ENCODE results near the gene ANKIB1. TPM values are rescaled to one million over a fixed set of nuclear protein-coding genes. Genes with fewer than 3 reads are reported as not detected.

The ANKIB1 gene
- total RNA-seq, 4 donors from 2014 or later = 35.0 to 42.0 (median 39.1) TPM

DNA sequence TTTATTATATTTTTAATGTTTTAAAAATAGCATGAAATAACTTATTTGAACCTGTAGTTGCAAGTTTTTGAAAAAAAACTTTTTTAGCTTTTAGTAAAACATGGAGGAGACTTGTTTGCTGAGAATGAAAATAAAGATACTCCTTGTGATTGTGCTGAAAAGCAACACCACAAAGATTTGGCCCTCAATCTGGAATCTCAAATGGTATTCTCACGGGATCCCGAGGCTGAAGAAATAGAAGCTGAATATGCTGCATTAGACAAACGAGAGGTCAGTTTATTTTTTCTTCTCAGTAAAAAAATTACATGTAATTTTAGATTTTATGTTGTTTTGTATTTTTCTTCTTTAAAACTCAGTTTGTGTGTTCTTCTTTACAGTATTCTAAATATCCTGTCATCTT is 73.5 kb downstream of the ANKIB1 start:
- TF ChIP-seq POLR2AphosphoS5 (IDR thresholded peaks at IDR 0.05) = no peak
- TF ChIP-seq EP300 (IDR thresholded peaks at IDR 0.05) = no peak
- no peak for TF ChIP-seq CTCF (IDR thresholded peaks at IDR 0.05)
- no peak for TF ChIP-seq POLR2A (IDR thresholded peaks at IDR 0.05)
- Histone ChIP-seq H3K4me3 (no peak overlapping the region), H3K27me3 (no peaks in the 10 kb centered on the region), H3K36me3 (peaks cover 0 to 16% of the 10 kb centered on the region in 2 donors), H3K9me3 (no peaks in the 10 kb centered on the region), H3K4me1 (no peaks in the 10 kb centered on the region), H3K27ac (no peak overlapping the region)
- WGBS, 2 donors (ENCODE audit: low coverage in 1 of 2) = 80 to 82% methylated on average over 3 of the region's 3 CpGs
- no peak for ATAC-seq

- 13 to 21% methylated on average over 1 of the region's 1 CpG for WGBS, 2 donors (ENCODE audit: low coverage in 1 of 2)
- peaks cover 0 to 15% (median 0%) of the 10 kb centered on the region in 3 donors for H3K4me1 ChIP-seq
- TF ChIP-seq POLR2A (IDR thresholded peaks at IDR 0.05) (no peak), CTCF (IDR thresholded peaks at IDR 0.05) (no peak), POLR2AphosphoS5 (IDR thresholded peaks at IDR 0.05) (no peak)
- no peaks in the 10 kb centered on the region for H3K9me3 ChIP-seq
- peaks cover 0 to 28% of the 10 kb centered on the region in 2 donors for H3K36me3 ChIP-seq
- H3K27ac ChIP-seq = no peak overlapping the region
- H3K27me3 ChIP-seq = no peaks in the 10 kb centered on the region
- no peak for ATAC-seq
- H3K4me3 ChIP-seq = no peak overlapping the region
Observed at GRCh38 chr7:92325173-92325572, 79.4 kb downstream of the ANKIB1 start.

GRCh38 chr7:92325858-92326257 is 80.1 kb downstream of the ANKIB1 start:
- Histone ChIP-seq H3K36me3 (peaks cover 0 to 21% of the 10 kb centered on the region in 2 donors), H3K4me1 (peaks cover 0 to 15% (median 0%) of the 10 kb centered on the region in 3 donors), H3K9me3 (no peaks in the 10 kb centered on the region), H3K4me3 (no peak overlapping the region), H3K27ac (no peak overlapping the region), H3K27me3 (no peaks in the 10 kb centered on the region)
- 56 to 62% methylated on average over 2 of the region's 2 CpGs for WGBS, 2 donors (ENCODE audit: low coverage in 1 of 2)
- ATAC-seq = no peak
- no peak for TF ChIP-seq POLR2A (IDR thresholded peaks at IDR 0.05)
- TF ChIP-seq POLR2AphosphoS5 (IDR thresholded peaks at IDR 0.05) = no peak
- TF ChIP-seq EP300 (IDR thresholded peaks at IDR 0.05) = no peak
- TF ChIP-seq CTCF (IDR thresholded peaks at IDR 0.05) = no peak

DNA sequence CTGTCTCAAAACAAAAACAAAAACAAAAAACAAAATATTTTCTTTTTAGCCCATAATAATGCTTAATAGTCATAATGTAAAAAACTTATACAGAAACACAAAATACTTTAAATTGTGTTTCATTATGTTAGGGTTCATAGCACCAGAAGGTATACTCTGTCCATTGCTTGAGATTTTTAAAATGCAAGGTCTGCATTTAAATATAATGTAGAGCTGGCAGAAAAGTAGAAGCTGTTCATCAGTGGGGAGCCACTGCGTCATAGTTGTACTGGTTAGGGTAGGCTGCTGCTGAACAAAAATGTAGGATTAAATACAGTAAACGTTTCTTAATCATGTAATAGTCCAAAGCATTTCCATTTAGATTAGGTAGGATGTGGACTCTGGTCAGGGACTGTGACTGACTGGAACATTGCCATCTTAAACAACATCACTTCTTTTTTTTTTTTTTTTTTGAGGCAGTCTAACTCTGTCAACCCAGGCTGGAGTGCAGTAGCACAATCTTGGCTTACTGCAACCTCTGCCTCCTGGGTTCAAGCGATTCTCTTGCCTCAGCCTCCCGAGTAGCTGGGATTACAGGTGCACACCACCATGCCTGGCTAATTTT is 85.2 kb downstream of the ANKIB1 start:
- H3K9me3 ChIP-seq = no peaks in the 10 kb centered on the region
- ATAC-seq = no peak
- TF ChIP-seq EP300 (IDR thresholded peaks at IDR 0.05) (no peak), POLR2AphosphoS5 (IDR thresholded peaks at IDR 0.05) (no peak), POLR2A (IDR thresholded peaks at IDR 0.05) (no peak), CTCF (IDR thresholded peaks at IDR 0.05) (no peak)
- peaks cover 0 to 3% (median 0%) of the 10 kb centered on the region in 3 donors for H3K4me1 ChIP-seq
- no peaks in the 10 kb centered on the region for H3K27me3 ChIP-seq
- peaks cover 0 to 45% of the 10 kb centered on the region in 2 donors for H3K36me3 ChIP-seq
- WGBS, 2 donors (ENCODE audit: low coverage in 1 of 2) = 72 to 95% methylated on average over 4 of the region's 4 CpGs
- H3K27ac ChIP-seq = no peak overlapping the region
- H3K4me3 ChIP-seq = no peak overlapping the region

GRCh38 chr7:92331508-92331907 is 85.7 kb downstream of the ANKIB1 start:
- H3K27ac ChIP-seq = no peak overlapping the region
- no peak overlapping the region for H3K4me3 ChIP-seq
- 96 to 100% methylated on average over 2 to 4 of the region's 4 CpGs for WGBS, 2 donors (ENCODE audit: low coverage in 1 of 2)
- no peaks in the 10 kb centered on the region for H3K4me1 ChIP-seq
- no peaks in the 10 kb centered on the region for H3K27me3 ChIP-seq
- ATAC-seq = no peak
- peaks cover 0 to 49% of the 10 kb centered on the region in 2 donors for H3K36me3 ChIP-seq
- no peak for TF ChIP-seq CTCF (IDR thresholded peaks at IDR 0.05)
- no peak for TF ChIP-seq EP300 (IDR thresholded peaks at IDR 0.05)
- no peak for TF ChIP-seq POLR2A (IDR thresholded peaks at IDR 0.05)
- no peak for TF ChIP-seq POLR2AphosphoS5 (IDR thresholded peaks at IDR 0.05)
- no peaks in the 10 kb centered on the region for H3K9me3 ChIP-seq
